Activated CD4-positive, alpha-beta T cell treated with anti-CD3 and anti-CD28 coated beads, Interleukin-2, amount 50 U/mL, for 16 hours (primary cell): ENCODE measurements around the gene MAGI1.

Experiments
- DNase-seq: peaks from one replicate; pipeline ENCODE4 v3.0.0-alpha.2; 2020

The MAGI1 gene

GRCh38 chr3:66010739-66011655, 27.7 kb downstream of the MAGI1 start:
- no peak for DNase-seq

DNA sequence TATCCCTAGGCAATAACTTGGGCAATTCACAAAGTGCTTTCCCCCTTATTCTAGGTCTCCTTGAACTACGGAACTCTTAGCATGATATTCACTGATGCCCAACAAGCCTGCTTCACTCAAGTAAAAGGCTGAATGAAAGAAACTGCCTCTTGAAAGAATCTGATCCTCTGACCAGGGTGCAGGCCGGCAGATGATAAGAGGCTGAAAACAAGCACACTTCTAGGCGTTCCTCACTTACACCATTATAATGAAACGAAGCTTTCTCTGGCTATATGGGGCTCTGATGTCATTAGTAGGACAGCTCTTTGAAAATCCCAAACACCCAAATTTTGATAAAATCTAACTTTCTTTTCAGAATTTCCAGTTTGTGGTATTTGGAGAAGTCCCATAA, 28.4 kb downstream of the MAGI1 start:
- no peak for DNase-seq

DNA sequence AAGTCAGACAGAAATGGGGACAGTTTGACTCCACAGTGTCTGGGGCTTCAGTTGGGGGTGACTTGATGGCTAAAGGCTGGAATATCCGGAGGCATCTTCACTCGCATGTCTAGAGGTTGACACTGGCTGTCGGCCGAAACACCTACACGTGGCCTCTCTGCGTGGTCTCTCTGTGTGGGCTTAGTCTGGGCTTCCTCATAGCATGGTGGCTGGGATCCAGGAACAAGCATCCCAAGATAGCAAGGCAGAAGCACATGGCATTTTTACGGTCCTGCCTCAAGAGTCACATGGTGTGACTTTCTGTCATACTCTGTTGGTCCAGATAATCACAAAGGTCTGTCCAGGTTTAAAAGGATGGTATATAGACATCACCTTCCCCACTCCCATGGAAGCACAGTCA, 34.5 kb downstream of the MAGI1 start:
- no peak for DNase-seq

GRCh38 chr3:66001626-66002025, 37.1 kb downstream of the MAGI1 start:
- DNase-seq, result no peak

DNA sequence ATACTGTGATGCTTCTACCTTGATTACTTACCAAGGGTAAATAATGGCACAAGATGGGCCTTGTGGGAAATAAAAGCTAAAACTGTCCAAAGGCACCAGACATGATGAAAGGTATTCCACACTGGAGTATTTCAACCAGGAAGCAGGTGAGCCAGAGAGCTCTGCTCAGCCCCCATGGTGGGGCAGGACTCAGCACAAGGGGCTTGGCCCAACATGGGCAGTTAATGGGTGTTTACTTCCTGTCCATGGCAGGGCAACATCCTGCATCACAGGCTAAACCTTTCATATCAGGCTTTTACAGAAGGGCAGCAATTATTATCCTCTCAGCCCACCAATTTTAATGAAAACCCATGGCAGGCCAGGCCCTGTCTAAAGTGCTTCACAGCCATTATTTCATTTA, 38.2 kb downstream of the MAGI1 start:
- DNase-seq, result no peak

DNA sequence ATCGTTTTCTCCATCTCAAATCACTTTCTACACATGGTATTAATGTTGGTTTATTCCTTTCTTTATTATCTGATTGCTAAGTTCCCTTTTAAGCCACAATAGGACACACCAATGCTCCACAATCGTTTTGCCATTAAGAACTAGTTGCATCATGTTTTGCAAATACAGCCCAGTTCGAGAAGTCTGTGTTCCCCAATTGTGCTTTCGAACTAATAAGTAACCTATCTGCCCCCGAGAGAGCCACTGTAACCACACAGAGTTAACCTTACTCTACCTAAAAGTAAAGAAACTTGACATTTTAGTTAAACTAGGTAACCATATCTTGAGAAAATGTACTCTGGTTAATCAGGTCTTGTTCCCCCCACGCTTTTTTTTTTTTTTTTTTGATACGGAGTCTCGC, 39.1 kb downstream of the MAGI1 start:
- DNase-seq, result no peak

DNA sequence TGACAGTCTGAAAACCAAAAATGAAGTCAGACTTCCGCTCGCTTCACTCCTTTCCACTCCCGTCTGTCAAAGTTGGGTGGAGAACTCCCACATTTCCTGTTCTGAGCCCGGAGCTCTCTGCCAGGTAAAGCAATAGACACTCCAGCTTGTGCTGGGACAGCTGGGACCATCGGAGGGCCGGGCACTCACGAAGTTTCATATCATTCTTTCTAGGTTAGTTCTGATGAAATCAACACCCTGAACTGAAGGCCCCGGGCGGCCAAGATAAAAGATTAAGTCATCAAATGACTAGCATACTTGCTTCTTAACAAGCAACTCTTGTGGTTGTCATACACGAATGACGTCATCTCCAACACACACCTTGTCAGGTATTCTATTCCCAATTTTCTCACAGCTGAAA, 42.1 kb downstream of the MAGI1 start:
- DNase-seq, result no peak

DNA sequence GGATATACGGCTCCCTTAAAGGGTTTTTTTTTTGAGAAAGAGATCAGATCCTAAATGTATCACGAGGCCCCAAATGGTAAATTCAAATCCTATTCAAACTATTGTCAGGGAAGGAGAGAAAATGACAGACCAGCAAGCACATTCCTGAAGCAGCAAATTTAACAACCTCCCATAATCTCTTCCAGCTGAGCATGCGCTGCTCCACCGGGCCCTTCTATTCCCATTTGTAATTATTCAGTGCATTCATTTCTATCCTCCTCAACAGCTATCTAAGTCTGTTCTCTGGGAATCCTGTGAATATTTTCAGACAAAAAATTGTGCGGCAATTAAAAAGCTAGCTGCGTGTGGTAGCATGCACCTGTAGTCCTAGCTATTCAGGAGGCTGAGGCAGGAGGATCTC, 43.2 kb downstream of the MAGI1 start:
- DNase-seq, result no peak

- DNase-seq, result no peak
These were observed 43.7 kb downstream of the MAGI1 start for GRCh38 chr3:65995030-65995429.

GRCh38 chr3:65993134-65993900, 45.4 kb downstream of the MAGI1 start:
- no peak for DNase-seq

GRCh38 chr3:65992106-65992505, 46.6 kb downstream of the MAGI1 start:
- no peak for DNase-seq

DNA sequence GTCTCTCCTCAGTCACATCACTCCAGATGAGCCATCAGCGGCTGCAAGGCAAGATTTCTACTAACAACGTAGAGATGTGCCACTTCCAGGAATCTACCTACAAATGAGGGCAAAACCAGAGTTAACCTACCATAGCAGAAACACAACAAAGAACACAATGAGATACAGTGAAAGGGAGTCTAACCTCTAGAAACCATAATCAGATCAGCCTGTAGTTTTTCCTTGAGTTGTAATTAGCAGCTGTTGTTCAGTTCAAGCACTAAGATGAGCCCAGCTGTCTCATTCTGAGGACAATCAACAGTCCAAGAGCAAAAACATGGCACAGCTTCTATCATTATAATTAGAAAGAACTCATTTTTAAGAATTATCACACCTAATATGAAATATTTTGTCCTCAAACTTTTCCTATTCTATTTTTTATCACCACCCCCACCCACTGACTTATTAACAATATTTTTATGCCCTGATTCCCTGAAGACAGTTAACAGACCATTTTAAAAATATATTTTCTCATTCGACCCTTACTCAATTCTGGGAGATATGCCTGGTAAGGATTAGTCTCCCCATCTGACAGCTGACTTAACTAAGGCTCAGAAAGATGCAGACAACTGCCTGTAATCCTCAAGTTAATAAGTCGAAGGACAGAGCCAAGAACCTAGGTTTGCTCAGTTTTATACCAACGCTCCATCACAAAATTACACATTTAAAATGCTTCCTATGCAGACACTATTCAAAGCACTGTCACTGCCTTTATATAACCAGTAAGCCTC, 50.1 kb downstream of the MAGI1 start:
- no peak for DNase-seq

DNA sequence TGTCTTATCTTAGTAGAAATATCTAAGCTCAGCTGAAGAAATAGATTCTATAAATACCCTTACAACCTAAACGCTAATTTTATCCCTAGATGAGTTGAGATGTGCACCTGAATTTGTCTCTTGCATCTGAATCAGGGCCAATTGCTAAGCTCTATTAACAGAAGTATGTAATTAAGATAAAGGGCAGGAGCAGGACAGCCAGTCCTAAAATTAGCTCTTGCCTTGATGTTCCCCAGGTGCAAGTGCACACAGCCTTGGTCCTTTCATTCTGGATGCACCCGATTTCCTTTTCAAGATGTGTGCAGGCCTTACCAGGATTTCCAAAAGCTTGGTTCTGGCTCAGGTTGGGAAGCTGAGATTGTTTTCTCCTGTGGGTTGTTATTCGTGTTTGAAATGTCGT, 52.4 kb downstream of the MAGI1 start:
- no peak for DNase-seq

GRCh38 chr3:65984975-65985374, 53.7 kb downstream of the MAGI1 start:
- DNase-seq, result no peak

GRCh38 chr3:65983100-65983499, 55.6 kb downstream of the MAGI1 start:
- DNase-seq, result no peak

DNA sequence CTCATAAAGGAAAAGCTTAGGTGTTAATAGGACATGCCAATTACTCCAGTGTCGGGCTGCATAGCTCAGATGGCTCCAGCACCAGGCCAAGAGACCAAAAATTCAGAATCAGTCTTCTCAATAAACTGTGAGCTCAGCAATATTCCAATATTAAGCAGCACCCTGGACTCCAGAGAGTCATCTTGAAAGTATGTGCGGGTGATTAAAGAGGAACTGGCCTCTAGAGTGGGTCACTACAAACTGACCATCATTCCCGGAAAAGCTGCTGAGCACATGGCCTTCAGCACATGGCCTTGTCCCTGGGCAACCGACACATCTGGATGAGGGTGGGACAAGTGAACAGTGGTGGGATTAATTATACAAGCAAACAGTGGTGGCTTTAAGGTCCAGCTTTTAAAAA, 59.0 kb downstream of the MAGI1 start:
- DNase-seq, result no peak

DNA sequence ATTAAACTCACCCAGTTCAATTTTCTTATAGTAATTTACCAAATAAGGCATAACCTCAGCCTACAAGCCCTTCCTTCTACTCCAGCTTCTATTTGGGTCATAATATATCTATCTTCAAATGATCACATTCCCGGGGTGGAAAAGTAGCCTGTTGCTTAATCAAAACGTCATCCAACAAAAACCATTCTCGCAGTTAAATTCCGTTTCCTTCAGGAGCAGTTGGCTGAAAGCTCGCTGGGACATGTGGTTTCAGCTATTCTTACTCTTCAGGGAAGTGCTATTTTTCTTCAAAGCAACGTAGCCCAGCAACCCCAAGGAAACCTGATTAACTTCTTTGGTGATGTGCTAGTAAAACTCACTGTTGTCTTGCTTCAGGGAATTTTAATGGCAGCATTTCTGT, 59.6 kb downstream of the MAGI1 start:
- no peak for DNase-seq

DNA sequence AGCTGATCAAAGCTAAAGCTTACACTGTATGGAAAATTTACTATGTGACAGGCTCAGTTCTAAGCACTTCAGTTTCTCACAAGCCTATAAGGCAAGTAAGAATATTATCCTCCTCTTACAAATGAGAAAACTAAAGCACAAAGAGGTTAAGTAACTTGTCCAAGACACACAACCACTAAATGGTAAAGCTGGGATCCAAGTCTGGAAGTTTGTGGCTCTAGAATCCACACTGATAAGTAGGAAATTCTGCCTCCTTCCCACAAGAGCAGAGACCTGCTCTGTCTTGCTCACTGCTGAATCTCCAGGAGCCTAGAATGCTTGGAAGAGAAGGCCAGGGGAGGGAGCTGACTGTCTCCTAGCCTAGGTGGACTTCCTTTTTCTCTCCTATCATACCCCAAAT, 60.6 kb downstream of the MAGI1 start:
- DNase-seq, result no peak

GRCh38 chr3:65975032-65975431, 63.7 kb downstream of the MAGI1 start:
- no peak for DNase-seq

- DNase-seq, result no peak
These were observed 64.2 kb downstream of the MAGI1 start for GRCh38 chr3:65974509-65974908.

DNA sequence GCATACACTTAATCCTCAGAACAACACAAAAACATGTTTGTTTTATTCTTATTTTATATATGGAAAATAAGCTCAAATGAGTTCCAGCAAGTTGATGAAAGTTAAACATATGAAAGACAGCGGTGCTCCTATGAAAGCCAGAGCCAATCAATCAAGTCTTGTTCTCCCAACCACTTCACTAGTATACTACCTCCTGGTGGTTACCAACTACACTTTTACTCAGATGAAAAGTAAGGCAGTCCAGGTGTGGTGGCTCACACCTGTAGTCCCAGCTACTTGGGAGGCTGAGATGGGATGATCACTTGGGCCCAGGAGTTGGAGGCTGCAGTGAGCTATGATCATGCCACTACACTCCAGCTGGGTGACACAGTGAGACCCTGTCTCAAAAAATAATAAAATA, 66.0 kb downstream of the MAGI1 start:
- DNase-seq, result no peak

- DNase-seq, result no peak
These were observed 67.1 kb downstream of the MAGI1 start for GRCh38 chr3:65971293-65972252.
